Panc1 (cell line): ENCODE measurements around the gene TMEM43. TPM values are rescaled to one million over a fixed set of nuclear protein-coding genes. Genes with fewer than 3 reads are reported as not detected.

Experiments
- ATAC-seq: fragments of 200-7000 bp; cut with Tn5 transposase; 2 replicates; pipeline ENCODE4 v1.9.1; 2020; ENCODE audit warnings: mild to moderate bottlenecking, moderate library complexity
- BruUV-seq: library from RNA; stranded (reverse); fragments of 400-500 nt; replicated peaks from 2 replicates; lab custom pipeline; 2021; lab: Mats Ljungman, UMichigan
- CTCF ChIA-PET: fragments of 300-600 bp; sonication (Branson Sonifier 250); formaldehyde crosslinking; loops from one replicate; lab custom pipeline; 2022; ENCODE audit warnings: antibody characterized with exemption; lab: Charles Lee
- POLR2A ChIA-PET: fragments of 300-600 bp; sonication (Branson Sonifier 250); formaldehyde crosslinking; loops from one replicate; lab custom pipeline; 2022; ENCODE audit warnings: antibody characterized with exemption; lab: Charles Lee
- DNase-seq: peaks from one replicate; pipeline ENCODE4 v3.0.0-alpha.2; 2010; ENCODE audit warnings: low read depth, low spot score
- H3K27ac ChIP-seq: 2 replicates; pipeline ENCODE4 v1.5.1; 2011; ENCODE audit warnings: mild to moderate bottlenecking, low read length, inconsistent platforms
- H3K27me3 ChIP-seq: fragments of 200-500 bp; sonication (Bioruptor generic); 2 replicates; pipeline ENCODE4 v1.6.0; 2014; ENCODE audit warnings: low read length, inconsistent platforms; ENCODE audit not compliant: control insufficient read depth, insufficient read depth
- H3K36me3 ChIP-seq: fragments of 200-500 bp; sonication (Bioruptor generic); 2 replicates; pipeline ENCODE4 v1.5.1; 2014; ENCODE audit warnings: inconsistent platforms, mild to moderate bottlenecking, low read length, moderate library complexity; ENCODE audit not compliant: control insufficient read depth, insufficient read depth
- H3K4me1 ChIP-seq: 2 replicates; pipeline ENCODE4 v1.5.1; 2011; ENCODE audit warnings: inconsistent platforms, mild to moderate bottlenecking, low read length, moderate library complexity; ENCODE audit not compliant: control insufficient read depth, insufficient read depth
- H3K4me3 ChIP-seq, 2 experiments: 2 replicates each; pipeline ENCODE4 v1.5.1; 2011 to 2012; ENCODE audit warnings: low read depth in 2 of 2, low read length in 2 of 2, mild to moderate bottlenecking in 2 of 2, inconsistent platforms in 1 of 2, moderate library complexity in 1 of 2
- H3K9me3 ChIP-seq: fragments of 200-500 bp; sonication (Bioruptor generic); 2 replicates; pipeline ENCODE4 v1.5.1; 2014; ENCODE audit warnings: low read depth, mild to moderate bottlenecking, inconsistent platforms, low read length, moderate library complexity; ENCODE audit not compliant: control insufficient read depth, insufficient read depth
- CTCF ChIP-seq: fragments of 450-650 bp; IDR thresholded peaks from 2 replicates; pipeline ENCODE4 v1.5.1; 2017; ENCODE audit warnings: mild to moderate bottlenecking
- POLR2AphosphoS5 ChIP-seq: IDR thresholded peaks from 2 replicates; pipeline ENCODE4 v1.6.1; 2012; ENCODE audit warnings: mild to moderate bottlenecking, low read depth, low read length, moderate library complexity
- REST ChIP-seq, 2 experiments: IDR thresholded peaks; 2 replicates each; pipeline ENCODE4 v1.6.1; 2011 to 2012; ENCODE audit warnings: low read depth in 2 of 2, control low read depth in 1 of 2, low read length in 1 of 2, mild to moderate bottlenecking in 1 of 2, moderate library complexity in 1 of 2; ENCODE audit not compliant: insufficient read depth in 1 of 2
- SIN3A ChIP-seq: IDR thresholded peaks from 2 replicates; pipeline ENCODE4 v1.6.1; 2012; ENCODE audit warnings: low read depth, mild to moderate bottlenecking, low read length, moderate library complexity, borderline replicate concordance; ENCODE audit not compliant: insufficient read depth
- TCF7L2 ChIP-seq: IDR thresholded peaks from 2 replicates; pipeline ENCODE4 v1.6.1; 2011; ENCODE audit warnings: mild to moderate bottlenecking, low read depth, low read length, inconsistent platforms
- in situ Hi-C: cut with HindIII; loops from 2 replicates; pipeline ENCODE4 v1.10.0; 2016; ENCODE audit warnings: low sequenced_read_pairs, low pct_unique_long_range_greater_than_20kb
- intact Hi-C: fragments of 100-400 bp; cut with micrococcal nuclease; formaldehyde crosslinking; loops from one replicate; pipeline ENCODE4 v1.10.0; 2022; ENCODE audit not compliant: unreplicated experiment
- total RNA-seq: library from RNA; stranded (reverse); gene quantifications from one replicate; pipeline ENCODE4 v1.2.1, GENCODE V29; 2021; ENCODE audit not compliant: unreplicated experiment

TMEM43 gene
- total RNA-seq, 1 experiment from 2014 or later: 51.2 TPM

GRCh38 chr3:14131134-14131533 is 6.3 kb downstream of the TMEM43 start:
- ChIA-PET CTCF (no interaction called here), POLR2A (no interaction called here)
- no peak overlapping the region for H3K4me3 ChIP-seq
- no peaks in the 10 kb centered on the region for H3K9me3 ChIP-seq
- TF ChIP-seq SIN3A (no peak), CTCF (no peak), REST (IDR thresholded peaks at IDR 0.05; ENCODE audit: insufficient read depth in 1 of 2, low read depth in 2 of 2, low read length in 1 of 2) (no peak), POLR2AphosphoS5 (no peak), TCF7L2 (no peak)
- DNase-seq (no peak), ATAC-seq (no peak)
- H3K27ac ChIP-seq: no peak overlapping the region
- peaks cover 11% of the 10 kb centered on the region for H3K36me3 ChIP-seq
- peaks cover 8% of the 10 kb centered on the region for H3K4me1 ChIP-seq
- no TSS peak for BruUV-seq
- in situ Hi-C loops (no loop called here), intact Hi-C loops (no loop called here)
- H3K27me3 ChIP-seq: no peaks in the 10 kb centered on the region

- intact Hi-C loops: no loop called here
- Histone ChIP-seq H3K27ac (no peak overlapping the region), H3K9me3 (no peaks in the 10 kb centered on the region), H3K36me3 (peaks cover 11% of the 10 kb centered on the region), H3K4me3 (no peak overlapping the region), H3K4me1 (no peaks in the 10 kb centered on the region), H3K27me3 (no peaks in the 10 kb centered on the region)
- in situ Hi-C loops: no loop called here
- CTCF ChIA-PET: no interaction called here
- POLR2A ChIA-PET: no interaction called here
- BruUV-seq: no TSS peak
- TF ChIP-seq POLR2AphosphoS5 (no peak), SIN3A (no peak), REST (IDR thresholded peaks at IDR 0.05; ENCODE audit: insufficient read depth in 1 of 2, low read depth in 2 of 2, low read length in 1 of 2) (no peak), TCF7L2 (no peak), CTCF (no peak)
- DNase-seq (no peak), ATAC-seq (no peak)
Measured at GRCh38 chr3:14132120-14132519, 7.3 kb downstream of the TMEM43 start.
